ENCODE data around the gene TPP1. TPM values are rescaled to one million over a fixed set of nuclear protein-coding genes. Genes with fewer than 3 reads are reported as not detected.

The TPP1 gene
- polyA plus RNA-seq, 2 of the 4 experiments (the other 2 are of a cell fraction), result 41.6 to 53.2 TPM

DNA sequence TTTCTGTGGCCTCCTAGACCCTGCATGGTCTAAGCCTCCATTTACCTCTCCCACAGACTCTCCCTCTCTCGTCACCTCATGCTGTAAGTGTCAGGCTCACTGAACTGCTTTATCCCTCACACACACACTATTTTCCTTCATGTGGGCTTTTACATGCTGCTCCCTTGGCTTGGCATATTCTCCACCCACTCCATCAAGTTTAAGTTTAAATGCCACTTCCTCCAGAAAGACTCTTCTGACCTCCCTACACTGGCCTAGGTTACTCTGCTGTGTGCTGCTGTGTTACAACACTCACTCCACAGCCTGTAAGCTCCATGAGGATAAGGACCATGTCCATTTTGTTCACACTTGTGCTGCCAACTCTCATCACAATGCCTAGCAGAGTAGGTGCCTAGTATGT, 33.9 kb upstream of the TPP1 start:
- Histone ChIP-seq H3K4me1 (no peaks in the 10 kb centered on the region), H3K4me3 (no peak overlapping the region), H3K27ac (no peak overlapping the region), H3K4me2 (no peak overlapping the region), H3K9me3 (no peaks in the 10 kb centered on the region)
- CTCF ChIA-PET, result interaction anchor here (0.6 to 1.7 kb wide), 4 partner anchors 15 to 274 kb away, joined by 3 to 4 read pairs (median 4); partner anchors contain the start of gene MRPL17
- TF ChIP-seq CTCF (IDR thresholded peaks at IDR 0.05) (no peak), MAFK (IDR thresholded peaks at IDR 0.05; ENCODE audit: partially characterized antibody) (no peak), HMGXB4 (CRISPR knock-in tag; IDR thresholded peaks at IDR 0.05; ENCODE audit: borderline replicate concordance) (no peak), HDAC2 (IDR thresholded peaks at IDR 0.05) (no peak), NR3C1 (IDR thresholded peaks at IDR 0.05) (no peak), EHF (CRISPR knock-in tag; IDR thresholded peaks at IDR 0.05) (no peak), PBX3 (IDR thresholded peaks at IDR 0.05) (no peak), KDM5A (IDR thresholded peaks at IDR 0.05) (no peak), HOXA7 (CRISPR knock-in tag; IDR thresholded peaks at IDR 0.05) (no peak), HOXB13 (CRISPR knock-in tag; IDR thresholded peaks at IDR 0.05; ENCODE audit: low read depth) (no peak), HEYL (CRISPR knock-in tag; IDR thresholded peaks at IDR 0.05) (no peak)
- TF ChIP-seq, protein P1, sequence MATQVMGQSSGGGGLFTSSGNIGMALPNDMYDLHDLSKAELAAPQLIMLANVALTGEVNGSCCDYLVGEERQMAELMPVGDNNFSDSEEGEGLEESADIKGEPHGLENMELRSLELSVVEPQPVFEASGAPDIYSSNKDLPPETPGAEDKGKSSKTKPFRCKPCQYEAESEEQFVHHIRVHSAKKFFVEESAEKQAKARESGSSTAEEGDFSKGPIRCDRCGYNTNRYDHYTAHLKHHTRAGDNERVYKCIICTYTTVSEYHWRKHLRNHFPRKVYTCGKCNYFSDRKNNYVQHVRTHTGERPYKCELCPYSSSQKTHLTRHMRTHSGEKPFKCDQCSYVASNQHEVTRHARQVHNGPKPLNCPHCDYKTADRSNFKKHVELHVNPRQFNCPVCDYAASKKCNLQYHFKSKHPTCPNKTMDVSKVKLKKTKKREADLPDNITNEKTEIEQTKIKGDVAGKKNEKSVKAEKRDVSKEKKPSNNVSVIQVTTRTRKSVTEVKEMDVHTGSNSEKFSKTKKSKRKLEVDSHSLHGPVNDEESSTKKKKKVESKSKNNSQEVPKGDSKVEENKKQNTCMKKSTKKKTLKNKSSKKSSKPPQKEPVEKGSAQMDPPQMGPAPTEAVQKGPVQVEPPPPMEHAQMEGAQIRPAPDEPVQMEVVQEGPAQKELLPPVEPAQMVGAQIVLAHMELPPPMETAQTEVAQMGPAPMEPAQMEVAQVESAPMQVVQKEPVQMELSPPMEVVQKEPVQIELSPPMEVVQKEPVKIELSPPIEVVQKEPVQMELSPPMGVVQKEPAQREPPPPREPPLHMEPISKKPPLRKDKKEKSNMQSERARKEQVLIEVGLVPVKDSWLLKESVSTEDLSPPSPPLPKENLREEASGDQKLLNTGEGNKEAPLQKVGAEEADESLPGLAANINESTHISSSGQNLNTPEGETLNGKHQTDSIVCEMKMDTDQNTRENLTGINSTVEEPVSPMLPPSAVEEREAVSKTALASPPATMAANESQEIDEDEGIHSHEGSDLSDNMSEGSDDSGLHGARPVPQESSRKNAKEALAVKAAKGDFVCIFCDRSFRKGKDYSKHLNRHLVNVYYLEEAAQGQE (IDR thresholded peaks at IDR 0.05), result no peak
- no peak for ATAC-seq
- 65% methylated on average over 1 of the region's 1 CpG for whole genome bisulfite sequencing (ENCODE audit: missing lambda C conversion rate)
- FAIRE-seq, result no peak
- DNase-seq (ENCODE audit: low read depth in 1 of 2, low spot score in 1 of 2), result no peak
- POLR2A ChIA-PET, result no interaction called here

GRCh38 chr11:6652182-6652581, 33.0 kb upstream of the TPP1 start:
- ChIA-PET CTCF (interaction anchor here (0.6 to 1.7 kb wide), 4 partner anchors 16 to 84 kb away, joined by 3 to 6 read pairs (median 4); partner anchors contain the start of gene MRPL17), POLR2A (no interaction called here)
- no peak overlapping the region for H3K4me2 ChIP-seq
- no peaks in the 10 kb centered on the region for H3K9me3 ChIP-seq
- FAIRE-seq (no peak), DNase-seq (ENCODE audit: low read depth in 1 of 2, low spot score in 1 of 2) (no peak), ATAC-seq (no peak)
- no peak for TF ChIP-seq ZSCAN20 (CRISPR knock-in tag; IDR thresholded peaks at IDR 0.05)
- TF ChIP-seq CHD2 (IDR thresholded peaks at IDR 0.05; ENCODE audit: low read length, partially characterized antibody), result no peak
- TF ChIP-seq HEYL (CRISPR knock-in tag; IDR thresholded peaks at IDR 0.05), result no peak
- TF ChIP-seq TP53 (CRISPR knock-in tag; IDR thresholded peaks at IDR 0.05), result no peak
- TF ChIP-seq RARB (CRISPR knock-in tag; IDR thresholded peaks at IDR 0.05), result no peak
- TF ChIP-seq, protein P2, sequence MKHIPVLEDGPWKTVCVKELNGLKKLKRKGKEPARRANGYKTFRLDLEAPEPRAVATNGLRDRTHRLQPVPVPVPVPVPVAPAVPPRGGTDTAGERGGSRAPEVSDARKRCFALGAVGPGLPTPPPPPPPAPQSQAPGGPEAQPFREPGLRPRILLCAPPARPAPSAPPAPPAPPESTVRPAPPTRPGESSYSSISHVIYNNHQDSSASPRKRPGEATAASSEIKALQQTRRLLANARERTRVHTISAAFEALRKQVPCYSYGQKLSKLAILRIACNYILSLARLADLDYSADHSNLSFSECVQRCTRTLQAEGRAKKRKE (CRISPR knock-in tag; IDR thresholded peaks at IDR 0.05; ENCODE audit: low read depth), result no peak
- TF ChIP-seq FOSL2 (IDR thresholded peaks at IDR 0.05), result no peak
- no peak for TF ChIP-seq FOSL2 (CRISPR knock-in tag; IDR thresholded peaks at IDR 0.05)
- no peak for TF ChIP-seq EHMT2 (IDR thresholded peaks at IDR 0.05; ENCODE audit: low read depth)
- TF ChIP-seq, protein P3, sequence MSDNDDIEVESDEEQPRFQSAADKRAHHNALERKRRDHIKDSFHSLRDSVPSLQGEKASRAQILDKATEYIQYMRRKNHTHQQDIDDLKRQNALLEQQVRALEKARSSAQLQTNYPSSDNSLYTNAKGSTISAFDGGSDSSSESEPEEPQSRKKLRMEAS (IDR thresholded peaks at IDR 0.05), result no peak
- H3K4me1 ChIP-seq, result no peaks in the 10 kb centered on the region
- H3K27ac ChIP-seq, result no peak overlapping the region
- no peak overlapping the region for H3K4me3 ChIP-seq
- WGBS (ENCODE audit: missing lambda C conversion rate), result 15% methylated on average over 3 of the region's 3 CpGs
